Effector memory CD4-positive, alpha-beta T cell (primary cell): Measurements from ENCODE around the gene TMEM72.

Experiments used
- DNase-seq, 3 donors: peaks; one replicate each; pipeline ENCODE4 v3.0.0-alpha.2; 2020
- H3K27ac ChIP-seq: 2 replicates; pipeline ENCODE4 v1.7.0; 2013; ENCODE audit warnings: mild to moderate bottlenecking, low read length, moderate library complexity; ENCODE audit not compliant: insufficient read depth, poor library complexity, severe bottlenecking
- H3K27me3 ChIP-seq: replicated peaks from 2 replicates; pipeline ENCODE4 v1.7.0; 2013; ENCODE audit warnings: mild to moderate bottlenecking, low read length; ENCODE audit not compliant: insufficient read depth, control insufficient read depth, poor library complexity, severe bottlenecking
- H3K36me3 ChIP-seq: 2 replicates; pipeline ENCODE4 v1.7.0; 2013; ENCODE audit warnings: mild to moderate bottlenecking, low read length, moderate library complexity; ENCODE audit not compliant: control insufficient read depth, insufficient read depth
- H3K4me1 ChIP-seq: 2 replicates; pipeline ENCODE4 v1.7.0; 2013; ENCODE audit warnings: low read length, mild to moderate bottlenecking; ENCODE audit not compliant: control insufficient read depth, insufficient read depth, poor library complexity, severe bottlenecking
- H3K4me3 ChIP-seq: 2 replicates; pipeline ENCODE4 v1.7.0; 2013; ENCODE audit warnings: low read length, low read depth, mild to moderate bottlenecking; ENCODE audit not compliant: insufficient read depth, poor library complexity, severe bottlenecking
- H3K9me3 ChIP-seq: 2 replicates; pipeline ENCODE4 v1.7.0; 2013; ENCODE audit warnings: mild to moderate bottlenecking, low read length, moderate library complexity; ENCODE audit not compliant: control insufficient read depth

Gene TMEM72

DNA sequence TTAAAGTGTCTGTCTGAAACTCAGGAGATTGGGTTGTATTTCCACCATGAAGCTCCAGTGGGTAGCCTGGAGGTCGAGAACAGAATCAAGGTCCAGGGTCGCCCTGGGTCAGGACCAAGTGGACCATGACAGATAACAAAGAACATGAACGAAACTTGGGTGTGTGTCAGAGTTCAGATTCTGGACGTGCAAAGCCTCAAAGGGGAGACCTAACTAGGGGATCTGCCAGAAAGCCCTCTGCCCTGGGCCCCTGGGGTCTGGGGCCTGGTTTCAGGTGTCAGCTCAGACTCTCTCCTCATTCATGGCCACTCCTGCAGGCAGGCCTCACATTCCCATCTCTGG lies 50.1 kb downstream of the TMEM72 start:
- no peaks in the 10 kb centered on the region for H3K36me3 ChIP-seq
- H3K27me3 ChIP-seq, result no peaks in the 10 kb centered on the region
- H3K27ac ChIP-seq, result no peak overlapping the region
- H3K4me1 ChIP-seq, result peaks cover 17% of the 10 kb centered on the region
- DNase-seq, result no peak
- no peaks in the 10 kb centered on the region for H3K9me3 ChIP-seq
- no peak overlapping the region for H3K4me3 ChIP-seq

- Histone ChIP-seq H3K27ac (no peak overlapping the region), H3K9me3 (no peaks in the 10 kb centered on the region), H3K27me3 (no peaks in the 10 kb centered on the region), H3K4me1 (peaks cover 17% of the 10 kb centered on the region), H3K4me3 (no peak overlapping the region), H3K36me3 (no peaks in the 10 kb centered on the region)
- no peak for DNase-seq
These were observed 51.0 kb downstream of the TMEM72 start for GRCh38 chr10:44961931-44962750.

- Histone ChIP-seq H3K4me3 (no peak overlapping the region), H3K36me3 (no peaks in the 10 kb centered on the region), H3K9me3 (no peaks in the 10 kb centered on the region), H3K4me1 (peaks cover 16% of the 10 kb centered on the region), H3K27me3 (no peaks in the 10 kb centered on the region), H3K27ac (no peak overlapping the region)
- no peak for DNase-seq
These were observed 52.0 kb downstream of the TMEM72 start for GRCh38 chr10:44962870-44963738.

DNA sequence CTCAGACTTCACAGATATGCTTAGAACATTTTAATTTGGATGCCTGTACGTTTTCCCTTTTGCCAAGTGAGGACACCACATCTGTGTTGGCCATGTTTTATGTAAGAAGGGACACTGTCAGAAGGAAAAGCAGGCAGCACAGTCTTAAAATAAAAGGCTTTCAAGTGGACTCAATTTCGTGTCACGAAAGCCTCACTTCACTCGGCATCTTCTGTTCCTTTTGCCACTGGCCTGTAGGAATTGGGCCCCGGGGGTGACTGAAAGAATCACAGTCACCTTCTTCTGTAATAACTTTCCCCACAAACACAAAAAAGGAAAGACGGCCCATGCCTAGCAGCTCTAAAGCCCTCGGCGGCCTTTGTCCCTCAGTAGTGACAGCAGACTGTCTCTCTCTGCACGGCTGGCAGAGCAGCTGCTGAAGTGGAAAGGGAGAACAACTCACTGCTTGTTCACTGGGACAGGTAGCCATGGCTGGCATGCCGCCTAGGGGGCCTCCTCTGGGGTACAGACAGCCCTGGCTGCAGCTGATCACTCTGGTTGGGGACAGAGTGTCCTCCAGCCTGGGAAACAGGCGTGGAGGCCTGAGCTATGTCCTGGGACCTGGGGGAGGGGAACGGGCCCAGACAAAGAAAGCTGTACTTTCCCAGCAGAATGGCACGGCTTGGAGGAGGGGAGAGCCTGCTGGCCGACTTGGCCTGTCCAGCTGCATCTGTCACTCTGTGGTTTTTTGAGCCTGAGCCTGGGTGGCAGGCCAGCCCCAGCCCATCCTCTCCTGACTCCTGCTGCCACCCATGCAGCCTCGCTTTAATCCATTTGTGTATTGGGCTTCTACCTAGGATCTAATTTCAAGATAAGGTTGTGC lies 52.9 kb downstream of the TMEM72 start:
- Histone ChIP-seq H3K36me3 (no peaks in the 10 kb centered on the region), H3K9me3 (no peaks in the 10 kb centered on the region), H3K4me1 (peaks cover 7% of the 10 kb centered on the region), H3K4me3 (no peak overlapping the region), H3K27me3 (no peaks in the 10 kb centered on the region), H3K27ac (no peak overlapping the region)
- DNase-seq, result no peak

DNA sequence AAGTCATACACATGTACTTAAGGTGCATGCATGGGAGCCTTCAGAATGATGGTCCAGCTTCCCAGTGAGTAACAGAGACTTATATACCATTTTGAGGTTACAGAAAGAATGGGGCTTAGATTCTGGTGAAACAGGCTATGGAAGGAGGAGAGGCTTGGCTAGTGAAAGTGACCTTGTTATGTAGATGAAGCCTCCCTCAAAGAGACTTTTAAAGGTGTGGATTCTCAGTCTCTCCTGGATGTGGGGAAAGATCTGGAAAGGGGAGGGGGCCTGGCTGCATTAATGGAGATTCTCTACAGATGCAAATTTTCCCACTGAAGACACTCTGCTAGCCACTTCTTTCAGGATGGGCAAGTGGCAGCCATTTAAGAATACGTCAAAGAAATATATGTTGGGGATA lies 54.0 kb downstream of the TMEM72 start:
- DNase-seq, result no peak
- Histone ChIP-seq H3K9me3 (no peaks in the 10 kb centered on the region), H3K36me3 (no peaks in the 10 kb centered on the region), H3K27ac (no peak overlapping the region), H3K4me1 (peaks cover 1% of the 10 kb centered on the region), H3K4me3 (no peak overlapping the region), H3K27me3 (no peaks in the 10 kb centered on the region)

DNA sequence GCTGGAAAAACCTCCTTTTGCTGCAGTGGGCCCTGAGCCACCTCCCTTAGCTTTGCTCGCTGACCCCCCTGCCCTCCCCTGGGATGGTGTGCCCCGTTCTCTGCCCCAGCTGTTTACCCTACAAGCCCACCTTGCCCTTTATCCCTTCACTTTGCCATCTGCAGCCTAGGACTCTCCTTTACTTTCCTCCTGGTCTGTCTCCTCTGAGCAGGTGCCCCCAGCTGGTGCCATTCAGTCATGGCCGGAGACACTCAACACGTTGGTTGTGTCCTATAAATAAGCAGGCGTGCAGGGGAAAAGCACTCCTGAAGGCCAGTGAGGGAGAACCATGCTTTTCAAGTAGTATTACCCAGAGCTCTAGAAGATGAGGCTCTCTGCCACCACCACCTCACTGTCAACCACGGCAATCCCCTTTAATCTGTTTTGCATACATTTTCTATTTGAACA lies 54.5 kb downstream of the TMEM72 start:
- no peaks in the 10 kb centered on the region for H3K9me3 ChIP-seq
- no peak overlapping the region for H3K4me3 ChIP-seq
- H3K27me3 ChIP-seq, result no peaks in the 10 kb centered on the region
- H3K4me1 ChIP-seq, result no peaks in the 10 kb centered on the region
- no peak for DNase-seq
- H3K27ac ChIP-seq, result no peak overlapping the region
- H3K36me3 ChIP-seq, result no peaks in the 10 kb centered on the region

DNA sequence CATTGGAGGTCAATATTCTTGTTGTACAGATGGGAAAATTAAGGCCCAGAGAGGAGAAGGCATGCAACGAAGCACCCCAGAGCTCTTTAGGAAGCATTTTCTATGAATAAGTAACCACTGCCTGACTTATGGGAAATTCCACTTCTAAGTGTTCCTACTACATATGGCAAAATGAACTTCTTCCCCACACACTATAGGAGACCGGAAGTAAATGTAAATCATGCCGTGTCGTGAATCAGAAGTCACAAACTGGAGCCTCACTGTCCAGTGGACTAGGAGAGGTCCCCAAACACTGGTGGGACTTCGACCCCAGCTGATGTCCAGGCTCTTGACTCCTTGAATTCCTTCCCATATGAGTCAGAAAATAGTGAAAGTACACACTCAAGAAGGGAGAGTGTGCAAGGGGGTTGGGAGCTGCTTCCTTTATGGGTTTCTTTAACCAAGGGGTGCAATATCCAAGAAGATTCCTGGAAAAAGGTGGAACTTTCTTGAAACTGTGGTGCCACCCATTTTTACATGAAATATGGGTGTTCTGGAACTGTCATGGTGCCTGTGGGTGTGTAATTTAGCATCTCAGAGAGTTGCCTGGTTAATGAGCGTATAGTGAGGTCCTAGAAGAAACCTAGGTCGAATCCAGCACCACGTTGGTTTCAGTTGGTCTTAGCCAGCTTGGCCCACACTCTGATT lies 55.1 kb downstream of the TMEM72 start:
- DNase-seq, result no peak
- Histone ChIP-seq H3K36me3 (no peaks in the 10 kb centered on the region), H3K4me1 (no peaks in the 10 kb centered on the region), H3K9me3 (no peaks in the 10 kb centered on the region), H3K27me3 (no peaks in the 10 kb centered on the region), H3K27ac (no peak overlapping the region), H3K4me3 (no peak overlapping the region)

DNA sequence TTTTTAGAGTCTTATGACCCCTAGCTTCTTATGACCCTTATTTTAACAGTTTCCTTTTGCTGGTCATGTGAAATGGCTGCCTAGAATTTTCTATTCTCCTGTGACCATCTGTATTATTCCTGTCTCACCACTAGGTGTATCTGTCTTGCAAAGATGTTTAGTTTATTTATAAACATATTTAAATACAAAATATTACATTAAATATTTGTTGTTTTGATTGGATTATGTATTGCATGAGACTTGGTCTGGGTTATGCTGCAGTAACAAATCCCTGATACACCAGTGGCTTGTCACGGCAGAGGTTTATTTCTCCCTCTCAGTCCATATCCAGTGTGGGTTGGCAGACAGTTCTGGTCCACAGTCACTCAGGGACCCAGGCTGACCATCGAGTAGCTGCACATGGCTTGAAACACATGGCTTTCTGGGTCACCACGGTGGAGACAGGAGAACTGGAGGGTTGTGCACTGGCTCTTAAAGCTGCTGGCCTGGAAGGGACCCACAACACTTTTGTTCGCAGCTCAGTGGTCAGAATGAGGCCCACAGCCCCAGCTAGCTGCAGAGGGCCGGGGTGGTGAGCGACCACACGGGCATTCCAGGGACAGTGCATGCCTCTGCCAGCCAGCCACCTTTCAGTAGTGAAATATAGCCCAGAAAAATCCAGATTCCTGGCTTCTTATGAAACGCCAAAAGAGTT lies 55.8 kb downstream of the TMEM72 start:
- no peaks in the 10 kb centered on the region for H3K9me3 ChIP-seq
- no peak overlapping the region for H3K4me3 ChIP-seq
- no peaks in the 10 kb centered on the region for H3K27me3 ChIP-seq
- DNase-seq, result no peak
- H3K4me1 ChIP-seq, result no peaks in the 10 kb centered on the region
- H3K36me3 ChIP-seq, result no peaks in the 10 kb centered on the region
- H3K27ac ChIP-seq, result no peak overlapping the region

- H3K27ac ChIP-seq, result no peak overlapping the region
- DNase-seq, result no peak
- no peak overlapping the region for H3K4me3 ChIP-seq
- H3K27me3 ChIP-seq, result no peaks in the 10 kb centered on the region
- no peaks in the 10 kb centered on the region for H3K4me1 ChIP-seq
- H3K9me3 ChIP-seq, result no peaks in the 10 kb centered on the region
- H3K36me3 ChIP-seq, result no peaks in the 10 kb centered on the region
These were observed 56.5 kb downstream of the TMEM72 start for GRCh38 chr10:44967616-44968015.
